Neural cell (in vitro differentiated cells): ENCODE measurements around the gene FBXO11.

Experiments used
- EP300 ChIP-seq: fragments of 450-650 bp; conservative IDR thresholded peaks from 2 replicates; pipeline ENCODE4 v1.6.1; 2014; ENCODE audit warnings: antibody characterized with exemption, mild to moderate bottlenecking, moderate library complexity; ENCODE audit not compliant: poor library complexity, severe bottlenecking
- EZH2 ChIP-seq: fragments of 200-600, 300-800 bp; shearing (Covaris generic), sonication (generic); IDR thresholded peaks from 2 replicates; pipeline ENCODE4 v1.6.1; 2014; ENCODE audit warnings: antibody characterized with exemption, low read length, borderline replicate concordance, mild to moderate bottlenecking; ENCODE audit not compliant: insufficient read depth, poor library complexity, severe bottlenecking
- POLR2AphosphoS5 ChIP-seq: IDR thresholded peaks from 2 replicates; pipeline ENCODE4 v1.6.1; 2012
- TF ChIP-seq, protein P1 (sequence below): fragments of 450-650 bp; IDR thresholded peaks from 2 replicates; pipeline ENCODE4 v1.5.1; 2014; ENCODE audit warnings: antibody characterized with exemption, mild to moderate bottlenecking, moderate library complexity; ENCODE audit not compliant: poor library complexity, severe bottlenecking
- TF ChIP-seq, protein P2 (sequence below): IDR thresholded peaks from 2 replicates; pipeline ENCODE4 v1.6.1; 2012; ENCODE audit warnings: borderline replicate concordance

DNA sequence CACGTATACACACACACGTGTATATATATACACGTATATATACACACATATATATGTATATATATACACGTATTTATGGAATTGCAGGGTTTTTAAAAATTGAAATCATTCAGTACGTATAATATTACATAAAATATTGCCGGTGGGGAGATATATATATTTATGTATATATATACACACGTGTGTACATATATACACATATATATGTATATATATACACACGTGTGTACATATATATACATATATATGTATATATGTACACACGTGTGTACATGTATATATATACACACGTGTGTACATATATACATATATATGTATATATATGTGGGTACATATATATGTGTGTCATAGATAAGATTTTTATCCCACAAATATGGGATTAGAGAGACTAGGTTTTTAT lies 5.4 kb downstream of the FBXO11 start:
- TF ChIP-seq, protein P1, sequence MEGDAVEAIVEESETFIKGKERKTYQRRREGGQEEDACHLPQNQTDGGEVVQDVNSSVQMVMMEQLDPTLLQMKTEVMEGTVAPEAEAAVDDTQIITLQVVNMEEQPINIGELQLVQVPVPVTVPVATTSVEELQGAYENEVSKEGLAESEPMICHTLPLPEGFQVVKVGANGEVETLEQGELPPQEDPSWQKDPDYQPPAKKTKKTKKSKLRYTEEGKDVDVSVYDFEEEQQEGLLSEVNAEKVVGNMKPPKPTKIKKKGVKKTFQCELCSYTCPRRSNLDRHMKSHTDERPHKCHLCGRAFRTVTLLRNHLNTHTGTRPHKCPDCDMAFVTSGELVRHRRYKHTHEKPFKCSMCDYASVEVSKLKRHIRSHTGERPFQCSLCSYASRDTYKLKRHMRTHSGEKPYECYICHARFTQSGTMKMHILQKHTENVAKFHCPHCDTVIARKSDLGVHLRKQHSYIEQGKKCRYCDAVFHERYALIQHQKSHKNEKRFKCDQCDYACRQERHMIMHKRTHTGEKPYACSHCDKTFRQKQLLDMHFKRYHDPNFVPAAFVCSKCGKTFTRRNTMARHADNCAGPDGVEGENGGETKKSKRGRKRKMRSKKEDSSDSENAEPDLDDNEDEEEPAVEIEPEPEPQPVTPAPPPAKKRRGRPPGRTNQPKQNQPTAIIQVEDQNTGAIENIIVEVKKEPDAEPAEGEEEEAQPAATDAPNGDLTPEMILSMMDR, result no peak
- no peak for TF ChIP-seq EZH2
- no peak for TF ChIP-seq POLR2AphosphoS5
- TF ChIP-seq, protein P2, sequence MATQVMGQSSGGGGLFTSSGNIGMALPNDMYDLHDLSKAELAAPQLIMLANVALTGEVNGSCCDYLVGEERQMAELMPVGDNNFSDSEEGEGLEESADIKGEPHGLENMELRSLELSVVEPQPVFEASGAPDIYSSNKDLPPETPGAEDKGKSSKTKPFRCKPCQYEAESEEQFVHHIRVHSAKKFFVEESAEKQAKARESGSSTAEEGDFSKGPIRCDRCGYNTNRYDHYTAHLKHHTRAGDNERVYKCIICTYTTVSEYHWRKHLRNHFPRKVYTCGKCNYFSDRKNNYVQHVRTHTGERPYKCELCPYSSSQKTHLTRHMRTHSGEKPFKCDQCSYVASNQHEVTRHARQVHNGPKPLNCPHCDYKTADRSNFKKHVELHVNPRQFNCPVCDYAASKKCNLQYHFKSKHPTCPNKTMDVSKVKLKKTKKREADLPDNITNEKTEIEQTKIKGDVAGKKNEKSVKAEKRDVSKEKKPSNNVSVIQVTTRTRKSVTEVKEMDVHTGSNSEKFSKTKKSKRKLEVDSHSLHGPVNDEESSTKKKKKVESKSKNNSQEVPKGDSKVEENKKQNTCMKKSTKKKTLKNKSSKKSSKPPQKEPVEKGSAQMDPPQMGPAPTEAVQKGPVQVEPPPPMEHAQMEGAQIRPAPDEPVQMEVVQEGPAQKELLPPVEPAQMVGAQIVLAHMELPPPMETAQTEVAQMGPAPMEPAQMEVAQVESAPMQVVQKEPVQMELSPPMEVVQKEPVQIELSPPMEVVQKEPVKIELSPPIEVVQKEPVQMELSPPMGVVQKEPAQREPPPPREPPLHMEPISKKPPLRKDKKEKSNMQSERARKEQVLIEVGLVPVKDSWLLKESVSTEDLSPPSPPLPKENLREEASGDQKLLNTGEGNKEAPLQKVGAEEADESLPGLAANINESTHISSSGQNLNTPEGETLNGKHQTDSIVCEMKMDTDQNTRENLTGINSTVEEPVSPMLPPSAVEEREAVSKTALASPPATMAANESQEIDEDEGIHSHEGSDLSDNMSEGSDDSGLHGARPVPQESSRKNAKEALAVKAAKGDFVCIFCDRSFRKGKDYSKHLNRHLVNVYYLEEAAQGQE, result no peak
- no peak for TF ChIP-seq EP300
